Kidney (tissue), 14 donors: ENCODE measurements around the gene AXIN1. TPM values are rescaled to one million over a fixed set of nuclear protein-coding genes. Genes with fewer than 3 reads are reported as not detected.
"Not testable (repeated sequence)": the region's sequence is repeated elsewhere in the genome, so short reads cannot be mapped to it uniquely, and the experiment has no call there.

ENCODE experiments used
- DNase-seq, 5 donors: peaks; one replicate each; pipeline ENCODE4 v3.0.0-alpha.2; 2013 to 2020
- FAIRE-seq: peaks from 2 replicates; lab custom pipeline; 2012; peaks lifted over from hg19 to GRCh38; lab: Jason Lieb, UNC
- H3K27ac ChIP-seq, 2 donors: one replicate each; pipeline ENCODE4 v1.7.0; 2013; ENCODE audit warnings: low read depth in 2 of 2, low read length in 2 of 2, inconsistent platforms in 1 of 2
- H3K27me3 ChIP-seq: one replicate; pipeline ENCODE4 v1.7.1; 2013; ENCODE audit warnings: low read length, inconsistent platforms; ENCODE audit not compliant: control insufficient read depth, insufficient read depth
- H3K36me3 ChIP-seq, 3 donors: one replicate each; pipeline versions ENCODE4 v1.7.0 to v1.7.1; 2013; ENCODE audit warnings: low read length in 3 of 3, control low read depth in 1 of 3, inconsistent platforms in 1 of 3; ENCODE audit not compliant: insufficient read depth in 3 of 3, control insufficient read depth in 2 of 3
- H3K4me1 ChIP-seq, 3 donors: one replicate each; pipeline versions ENCODE4 v1.7.0 to v1.7.1; 2013; ENCODE audit warnings: low read length in 3 of 3, inconsistent platforms in 1 of 3, low read depth in 1 of 3; ENCODE audit not compliant: control insufficient read depth in 2 of 3, insufficient read depth in 2 of 3
- H3K4me3 ChIP-seq, 3 donors: one replicate each; pipeline versions ENCODE4 v1.7.0 to v1.8.1; 2013; ENCODE audit warnings: low read length in 3 of 3, control low read depth in 1 of 3, inconsistent platforms in 1 of 3
- H3K9ac ChIP-seq, 3 donors: one replicate each; pipeline versions ENCODE4 v1.7.0 to v1.7.1; 2013; ENCODE audit warnings: low read length in 3 of 3, control low read depth in 1 of 3, inconsistent platforms in 1 of 3
- H3K9me3 ChIP-seq, 3 donors: one replicate each; pipeline versions ENCODE4 v1.7.0 to v1.7.1; 2013; ENCODE audit warnings: low read length in 3 of 3, control low read depth in 1 of 3, inconsistent platforms in 1 of 3; ENCODE audit not compliant: control insufficient read depth in 2 of 3, insufficient read depth in 1 of 3
- intact Hi-C: fragments of 100-400 bp; cut with DNase I; formaldehyde crosslinking; loops from one replicate; pipeline ENCODE4 v1.11.1; 2022
- polyA plus RNA-seq: library from polyadenylated mRNA; stranded (reverse); fragments of 350-450 nt; fragmentation: Illumina TruSeq; extraction: RNeasy Lipid Tissue Mini Kit (QIAGEN cat#74804); gene quantifications from one replicate; pipeline ENCODE4 v1.2.3, GENCODE V29; 2014; ENCODE audit warnings: low read depth, low replicate concordance; ENCODE audit not compliant: insufficient read depth
- total RNA-seq: library from RNA; stranded (reverse); fragmentation: NEBNext Ultra II Directional; extraction: Animal tissue kit (Norgen Biotek cat#: 25700); gene quantifications from one replicate; pipeline ENCODE4 v1.2.1, GENCODE V29; 2021
- TF ChIP-seq, protein P1 (sequence below): IDR thresholded peaks from 3 replicates; pipeline ENCODE4 v1.5.1; 2012; ENCODE audit warnings: mild to moderate bottlenecking, moderate library complexity, borderline replicate concordance; ENCODE audit not compliant: insufficient read depth; ENCODE audit errors: extremely low read depth
- donor health status: control.
- donor health status: control.
- donor health status: control.
- donor health status: control.
- donor health status: control.
- donor health status: DM: yes; HTN: yes; CAD: no.
- donor health status: Normal renal cell carcinoma (clear cell type).

Gene AXIN1
- total and polyA plus RNA-seq, 2 donors from 2014 or later = 9.7 to 24.6 TPM

DNA sequence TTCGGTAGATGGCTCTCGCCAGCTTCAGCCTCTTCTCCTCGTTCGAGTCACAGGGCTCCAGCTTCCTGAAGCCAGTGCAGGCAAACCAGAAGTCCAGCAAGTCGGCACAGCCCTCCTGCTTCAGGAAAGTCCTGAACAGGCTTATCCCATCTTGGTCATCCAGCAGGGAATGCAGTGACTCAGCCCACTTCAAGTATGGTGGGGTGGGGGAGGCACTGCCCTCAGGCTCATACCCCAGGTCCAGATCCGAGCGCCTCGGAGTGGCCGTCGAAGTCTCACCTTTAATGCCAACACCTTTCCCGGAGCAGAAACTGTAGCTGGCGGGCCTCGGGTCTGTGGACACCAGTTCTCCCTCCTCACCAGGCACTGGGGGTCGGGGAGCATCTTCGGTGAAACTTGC, 5.9 kb downstream of the AXIN1 start:
- H3K4me3 ChIP-seq = no peak overlapping the region
- intact Hi-C loops = no loop called here
- H3K27me3 ChIP-seq = no peaks in the 10 kb centered on the region
- H3K9ac ChIP-seq = no peak overlapping the region
- H3K27ac ChIP-seq = no peak overlapping the region
- peaks cover 0 to 4% (median 0%) of the 10 kb centered on the region in 3 donors for H3K4me1 ChIP-seq
- TF ChIP-seq, protein P1, sequence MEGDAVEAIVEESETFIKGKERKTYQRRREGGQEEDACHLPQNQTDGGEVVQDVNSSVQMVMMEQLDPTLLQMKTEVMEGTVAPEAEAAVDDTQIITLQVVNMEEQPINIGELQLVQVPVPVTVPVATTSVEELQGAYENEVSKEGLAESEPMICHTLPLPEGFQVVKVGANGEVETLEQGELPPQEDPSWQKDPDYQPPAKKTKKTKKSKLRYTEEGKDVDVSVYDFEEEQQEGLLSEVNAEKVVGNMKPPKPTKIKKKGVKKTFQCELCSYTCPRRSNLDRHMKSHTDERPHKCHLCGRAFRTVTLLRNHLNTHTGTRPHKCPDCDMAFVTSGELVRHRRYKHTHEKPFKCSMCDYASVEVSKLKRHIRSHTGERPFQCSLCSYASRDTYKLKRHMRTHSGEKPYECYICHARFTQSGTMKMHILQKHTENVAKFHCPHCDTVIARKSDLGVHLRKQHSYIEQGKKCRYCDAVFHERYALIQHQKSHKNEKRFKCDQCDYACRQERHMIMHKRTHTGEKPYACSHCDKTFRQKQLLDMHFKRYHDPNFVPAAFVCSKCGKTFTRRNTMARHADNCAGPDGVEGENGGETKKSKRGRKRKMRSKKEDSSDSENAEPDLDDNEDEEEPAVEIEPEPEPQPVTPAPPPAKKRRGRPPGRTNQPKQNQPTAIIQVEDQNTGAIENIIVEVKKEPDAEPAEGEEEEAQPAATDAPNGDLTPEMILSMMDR = no peak
- H3K36me3 ChIP-seq = peaks cover 0 to 9% (median 6%) of the 10 kb centered on the region in 3 donors
- FAIRE-seq (no peak), DNase-seq (no peak)
- no peaks in the 10 kb centered on the region for H3K9me3 ChIP-seq

DNA sequence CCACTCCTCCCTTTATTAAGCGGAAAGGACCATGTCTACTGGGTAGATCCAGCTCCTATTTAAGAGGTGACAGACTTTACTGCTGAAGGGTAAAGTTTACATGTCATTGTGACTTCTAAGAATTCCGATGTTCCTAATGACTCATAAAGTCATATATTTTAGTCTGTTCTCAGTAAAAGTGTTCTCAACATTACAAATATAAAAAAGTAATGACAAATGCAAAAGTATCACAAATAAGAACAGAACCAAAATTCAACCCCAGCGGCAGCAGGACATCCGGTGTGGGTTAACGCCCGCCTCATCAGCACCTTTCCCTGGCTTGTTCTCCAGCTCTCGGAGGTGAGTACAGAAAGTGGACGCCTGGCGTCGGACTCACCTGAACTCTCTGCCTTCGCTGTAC, 6.8 kb downstream of the AXIN1 start:
- peaks cover 0 to 4% (median 0%) of the 10 kb centered on the region in 3 donors for H3K4me1 ChIP-seq
- intact Hi-C loops = no loop called here
- TF ChIP-seq, protein P1 = no peak
- H3K27ac ChIP-seq = no peak overlapping the region
- no peak for FAIRE-seq
- DNase-seq = no peak
- H3K9ac ChIP-seq = no peak overlapping the region
- H3K4me3 ChIP-seq = no peak overlapping the region
- H3K9me3 ChIP-seq = no peaks in the 10 kb centered on the region
- no peaks in the 10 kb centered on the region for H3K27me3 ChIP-seq
- H3K36me3 ChIP-seq = peaks cover 0 to 9% (median 6%) of the 10 kb centered on the region in 3 donors

DNA sequence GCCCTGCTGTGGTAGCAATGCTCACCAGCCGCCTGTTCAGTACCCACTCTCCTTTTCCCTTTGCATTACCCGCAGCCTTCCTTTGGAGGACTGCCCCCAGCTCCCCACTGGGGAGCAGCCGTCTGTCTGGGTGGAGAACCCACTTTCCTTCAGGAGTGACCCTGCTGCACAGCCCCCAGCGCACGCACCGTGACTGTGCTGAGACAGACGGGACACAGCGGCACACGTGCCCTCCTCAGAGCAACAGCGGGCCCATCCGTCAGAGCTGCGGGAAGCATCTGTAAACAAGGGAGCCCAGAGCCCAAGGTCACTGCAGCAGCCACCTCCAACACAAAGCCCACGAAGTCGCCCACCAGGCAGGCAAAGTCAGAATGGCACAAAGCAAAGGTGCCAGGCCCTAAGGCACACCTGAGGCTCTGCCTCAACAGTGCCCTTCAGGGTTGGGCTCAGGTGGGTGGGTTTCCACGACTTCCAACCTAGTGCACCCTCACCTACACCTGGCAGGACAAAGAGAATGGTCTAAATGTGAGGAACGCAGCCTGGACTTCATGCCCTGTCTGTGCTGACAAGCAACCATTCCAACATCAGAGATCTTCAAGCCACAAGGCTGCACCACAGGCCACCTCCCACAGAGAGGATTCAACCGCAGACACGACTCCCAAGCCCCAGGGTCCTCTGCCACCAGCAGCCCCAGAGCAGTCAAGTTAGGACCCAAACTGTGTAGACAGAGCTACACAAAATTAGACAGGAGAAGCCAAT, 9.9 kb downstream of the AXIN1 start:
- FAIRE-seq = no peak
- Histone ChIP-seq H3K36me3 (peaks cover 0 to 9% (median 0%) of the 10 kb centered on the region in 3 donors), H3K9me3 (no peaks in the 10 kb centered on the region), H3K27me3 (no peaks in the 10 kb centered on the region), H3K4me1 (peaks cover 0 to 2% (median 0%) of the 10 kb centered on the region in 3 donors), H3K4me3 (no peak overlapping the region), H3K27ac (no peak overlapping the region), H3K9ac (no peak overlapping the region)
- no peak for DNase-seq
- intact Hi-C loops = no loop called here
- TF ChIP-seq, protein P1 = no peak

DNA sequence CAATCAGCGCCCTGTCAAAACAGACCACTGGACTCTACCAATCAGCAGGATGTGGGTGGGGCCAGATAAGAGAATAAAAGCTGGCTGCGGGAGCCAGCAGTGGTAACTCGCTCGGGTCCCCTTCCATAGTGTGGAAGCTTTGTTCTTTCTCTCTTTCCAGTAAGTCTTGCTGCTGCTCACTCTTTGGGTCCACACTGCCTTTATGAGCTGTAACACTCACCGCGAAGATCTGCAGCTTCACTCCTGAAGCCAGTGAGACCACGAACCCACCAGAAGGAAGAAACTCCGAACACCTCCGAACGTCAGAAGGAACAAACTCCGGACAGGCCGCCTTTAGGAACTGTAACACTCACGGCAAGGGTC, 10.6 kb downstream of the AXIN1 start:
- H3K36me3 ChIP-seq, H3K9ac ChIP-seq, H3K4me3 ChIP-seq, H3K27ac ChIP-seq, H3K9me3 ChIP-seq, intact Hi-C loops, DNase-seq, FAIRE-seq, H3K4me1 ChIP-seq, H3K27me3 ChIP-seq: not testable (repeated sequence)

DNA sequence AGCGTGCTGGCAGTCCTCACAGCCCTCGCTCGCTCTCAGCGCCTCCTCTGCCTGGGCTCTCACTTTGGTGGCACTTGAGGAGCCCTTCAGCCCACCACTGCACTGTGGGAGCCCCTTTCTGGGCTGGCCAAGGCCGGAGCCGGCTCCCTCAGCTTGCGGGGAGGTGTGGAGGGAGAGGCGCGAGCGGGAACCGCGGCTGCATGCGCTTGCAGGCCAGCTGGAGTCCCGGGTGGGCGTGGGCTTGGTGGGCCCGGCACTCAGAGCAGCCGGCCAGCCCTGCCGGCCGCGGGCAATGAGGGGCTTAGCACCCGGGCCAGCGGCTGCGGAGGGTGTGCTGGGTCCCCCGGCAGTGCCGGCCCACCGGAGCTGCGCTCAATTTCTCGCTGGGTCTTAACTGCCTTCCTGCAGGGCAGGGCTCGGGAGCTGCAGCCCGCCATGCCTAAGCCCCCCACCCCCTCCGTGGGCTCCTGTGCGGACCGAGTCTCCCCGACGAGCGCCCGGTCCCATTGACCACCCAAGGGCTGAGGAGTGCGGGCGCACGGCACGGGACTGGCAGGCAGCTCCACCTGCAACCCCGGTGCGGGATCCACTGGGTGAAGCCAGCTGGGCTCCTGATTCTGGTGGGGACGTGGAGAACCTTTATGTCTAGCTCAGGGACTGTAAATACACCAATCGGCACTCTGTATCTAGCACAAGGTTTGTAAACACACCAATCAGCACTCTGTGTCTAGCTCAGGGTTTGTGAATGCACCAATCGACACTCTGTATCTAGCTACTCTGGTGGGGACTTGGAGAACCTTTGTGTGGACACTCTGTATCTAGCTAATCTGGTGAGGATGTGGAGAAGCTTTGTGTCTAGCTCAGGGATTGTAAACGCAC, 11.2 kb downstream of the AXIN1 start:
- intact Hi-C loops = not testable (repeated sequence)

More for the DNA sequence above, 11.2 kb downstream of the AXIN1 start:
- not testable (repeated sequence) for H3K4me3 ChIP-seq, DNase-seq, FAIRE-seq, H3K9me3 ChIP-seq, H3K4me1 ChIP-seq, H3K27ac ChIP-seq, H3K36me3 ChIP-seq, H3K9ac ChIP-seq, H3K27me3 ChIP-seq
